OCI-LY1 (cell line): ENCODE measurements around the gene MAN1B1.
A peak's percentile ranks its signal among the peaks of the same experiment; 100 is the strongest.

Source experiments
- H2AFZ ChIP-seq: fragments of 200-600 bp; sonication (generic), shearing (Covaris generic); 2 replicates; pipeline ENCODE4 v1.6.0; 2014; ENCODE audit warnings: antibody characterized with exemption, mild to moderate bottlenecking, low read length
- H3F3A ChIP-seq: fragments of 200-600 bp; sonication (generic), shearing (Covaris generic); 2 replicates; pipeline ENCODE4 v1.6.0; 2014; ENCODE audit warnings: mild to moderate bottlenecking, antibody characterized with exemption, low read length, moderate library complexity; ENCODE audit not compliant: insufficient read depth
- H3K27ac ChIP-seq: fragments of 200-600 bp; sonication (generic); 2 replicates; pipeline ENCODE4 v1.5.1; 2014; ENCODE audit warnings: low read length, mixed run types, mild to moderate bottlenecking, low read depth; ENCODE audit not compliant: poor library complexity, severe bottlenecking
- H3K27me3 ChIP-seq: fragments of 200-600 bp; sonication (generic); 2 replicates; pipeline ENCODE4 v1.6.0; 2014; ENCODE audit warnings: antibody characterized with exemption, mild to moderate bottlenecking, low read length, moderate library complexity; ENCODE audit not compliant: insufficient read depth
- H3K36me3 ChIP-seq: fragments of 200-600 bp; sonication (generic); 2 replicates; pipeline ENCODE4 v1.6.1; 2014; ENCODE audit warnings: mild to moderate bottlenecking, antibody characterized with exemption, low read length, moderate library complexity, mixed read lengths; ENCODE audit not compliant: insufficient read depth
- H3K4me1 ChIP-seq: fragments of 200-600 bp; sonication (generic); 2 replicates; pipeline ENCODE4 v1.5.1; 2014; ENCODE audit warnings: mild to moderate bottlenecking, low read length, moderate library complexity; ENCODE audit not compliant: insufficient read depth, severe bottlenecking
- H3K4me2 ChIP-seq: fragments of 200-600 bp; sonication (generic), shearing (Covaris generic); 2 replicates; pipeline ENCODE4 v1.6.1; 2014; ENCODE audit warnings: low read length
- H3K4me3 ChIP-seq: fragments of 200-600 bp; sonication (generic); 2 replicates; pipeline ENCODE4 v1.5.1; 2014; ENCODE audit warnings: low read length, low read depth, mild to moderate bottlenecking, mixed read lengths; ENCODE audit not compliant: poor library complexity, severe bottlenecking
- H3K79me2 ChIP-seq: fragments of 200-600 bp; shearing (Covaris generic); 2 replicates; pipeline ENCODE4 v1.6.1; 2016; ENCODE audit warnings: mixed run types, low read length, mixed read lengths; ENCODE audit not compliant: insufficient read depth
- H3K9ac ChIP-seq: fragments of 200-600 bp; sonication (generic), shearing (Covaris generic); 2 replicates; pipeline ENCODE4 v1.6.1; 2014; ENCODE audit warnings: mild to moderate bottlenecking, low read length, mixed read lengths
- H3K9me2 ChIP-seq: fragments of 200-600 bp; sonication (generic), shearing (Covaris generic); 2 replicates; pipeline ENCODE4 v1.6.1; 2014; ENCODE audit warnings: low read depth, mild to moderate bottlenecking, low read length, mixed read lengths
- H3K9me3 ChIP-seq: fragments of 200-600 bp; shearing (Covaris generic); 2 replicates; pipeline ENCODE4 v1.6.1; 2014; ENCODE audit warnings: low read length, mixed read lengths
- H4K20me1 ChIP-seq: fragments of 200-600 bp; sonication (generic), shearing (Covaris generic); 2 replicates; pipeline ENCODE4 v1.6.0; 2016; ENCODE audit warnings: mild to moderate bottlenecking, low read length; ENCODE audit not compliant: insufficient read depth
- EZH2 ChIP-seq: fragments of 200-600 bp; sonication (generic), shearing (Covaris generic); IDR thresholded peaks from 2 replicates; pipeline ENCODE4 v1.8.0; 2017; ENCODE audit warnings: borderline replicate concordance, mixed run types, mild to moderate bottlenecking, antibody characterized with exemption, low read length, moderate library complexity, mixed read lengths
- TF ChIP-seq, protein P1 (sequence below): fragments of 200-600 bp; sonication (generic), shearing (Covaris generic); IDR thresholded peaks from 2 replicates; pipeline ENCODE4 v1.5.1; 2017; ENCODE audit warnings: mild to moderate bottlenecking, antibody characterized with exemption, low read length, moderate library complexity, mixed read lengths

The MAN1B1 gene

DNA sequence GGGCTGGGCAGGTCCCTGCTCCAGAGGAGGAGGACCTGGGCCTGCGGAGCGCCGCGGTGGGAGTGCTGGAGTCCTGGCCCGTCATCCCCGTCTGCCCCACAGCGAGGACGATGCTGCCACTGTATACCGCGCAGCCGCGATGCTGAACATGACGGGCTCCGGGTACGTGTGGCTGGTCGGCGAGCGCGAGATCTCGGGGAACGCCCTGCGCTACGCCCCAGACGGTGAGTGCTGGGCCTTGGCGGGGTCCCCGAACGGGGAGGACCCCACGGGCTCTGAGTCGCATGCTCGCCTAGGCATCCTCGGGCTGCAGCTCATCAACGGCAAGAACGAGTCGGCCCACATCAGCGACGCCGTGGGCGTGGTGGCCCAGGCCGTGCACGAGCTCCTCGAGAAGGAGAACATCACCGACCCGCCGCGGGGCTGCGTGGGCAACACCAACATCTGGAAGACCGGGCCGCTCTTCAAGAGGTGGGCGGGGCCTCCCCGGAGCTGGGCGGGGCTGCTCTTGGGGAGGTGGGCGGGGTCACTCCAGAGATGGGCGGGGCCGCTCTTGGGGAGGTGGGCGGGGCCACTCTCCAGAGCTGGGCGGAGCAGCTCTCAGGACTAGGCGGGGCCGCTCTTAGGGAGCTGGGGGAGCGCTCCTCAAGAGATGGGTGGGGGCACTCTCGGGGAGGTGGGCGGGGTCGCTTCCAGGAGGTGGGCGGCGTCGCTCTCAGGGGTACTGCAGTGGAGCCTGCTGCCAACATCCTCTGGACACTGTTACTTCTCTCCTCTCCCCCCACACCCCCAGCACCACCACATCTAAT, 70.0 kb downstream of the MAN1B1 start:
- Histone ChIP-seq H3K4me3 (peak overlapping the region; percentile 50), H3K4me2 (peak overlapping the region; percentile 61; the same call in 1 of the 2 replicates), H3K36me3 (no peaks in the 10 kb centered on the region), H3K79me2 (no peaks in the 10 kb centered on the region), H2AFZ (no peak overlapping the region), H3K9me2 (no peaks in the 10 kb centered on the region), H3K9ac (no peak overlapping the region), H3K27me3 (peaks cover 23% of the 10 kb centered on the region), H3K9me3 (no peaks in the 10 kb centered on the region), H3K27ac (no peak overlapping the region), H4K20me1 (no peaks in the 10 kb centered on the region), H3F3A (no peaks in the 10 kb centered on the region), H3K4me1 (peaks cover 7% of the 10 kb centered on the region)
- no peak for TF ChIP-seq EZH2
- TF ChIP-seq, protein P1, sequence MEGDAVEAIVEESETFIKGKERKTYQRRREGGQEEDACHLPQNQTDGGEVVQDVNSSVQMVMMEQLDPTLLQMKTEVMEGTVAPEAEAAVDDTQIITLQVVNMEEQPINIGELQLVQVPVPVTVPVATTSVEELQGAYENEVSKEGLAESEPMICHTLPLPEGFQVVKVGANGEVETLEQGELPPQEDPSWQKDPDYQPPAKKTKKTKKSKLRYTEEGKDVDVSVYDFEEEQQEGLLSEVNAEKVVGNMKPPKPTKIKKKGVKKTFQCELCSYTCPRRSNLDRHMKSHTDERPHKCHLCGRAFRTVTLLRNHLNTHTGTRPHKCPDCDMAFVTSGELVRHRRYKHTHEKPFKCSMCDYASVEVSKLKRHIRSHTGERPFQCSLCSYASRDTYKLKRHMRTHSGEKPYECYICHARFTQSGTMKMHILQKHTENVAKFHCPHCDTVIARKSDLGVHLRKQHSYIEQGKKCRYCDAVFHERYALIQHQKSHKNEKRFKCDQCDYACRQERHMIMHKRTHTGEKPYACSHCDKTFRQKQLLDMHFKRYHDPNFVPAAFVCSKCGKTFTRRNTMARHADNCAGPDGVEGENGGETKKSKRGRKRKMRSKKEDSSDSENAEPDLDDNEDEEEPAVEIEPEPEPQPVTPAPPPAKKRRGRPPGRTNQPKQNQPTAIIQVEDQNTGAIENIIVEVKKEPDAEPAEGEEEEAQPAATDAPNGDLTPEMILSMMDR, result no peak

DNA sequence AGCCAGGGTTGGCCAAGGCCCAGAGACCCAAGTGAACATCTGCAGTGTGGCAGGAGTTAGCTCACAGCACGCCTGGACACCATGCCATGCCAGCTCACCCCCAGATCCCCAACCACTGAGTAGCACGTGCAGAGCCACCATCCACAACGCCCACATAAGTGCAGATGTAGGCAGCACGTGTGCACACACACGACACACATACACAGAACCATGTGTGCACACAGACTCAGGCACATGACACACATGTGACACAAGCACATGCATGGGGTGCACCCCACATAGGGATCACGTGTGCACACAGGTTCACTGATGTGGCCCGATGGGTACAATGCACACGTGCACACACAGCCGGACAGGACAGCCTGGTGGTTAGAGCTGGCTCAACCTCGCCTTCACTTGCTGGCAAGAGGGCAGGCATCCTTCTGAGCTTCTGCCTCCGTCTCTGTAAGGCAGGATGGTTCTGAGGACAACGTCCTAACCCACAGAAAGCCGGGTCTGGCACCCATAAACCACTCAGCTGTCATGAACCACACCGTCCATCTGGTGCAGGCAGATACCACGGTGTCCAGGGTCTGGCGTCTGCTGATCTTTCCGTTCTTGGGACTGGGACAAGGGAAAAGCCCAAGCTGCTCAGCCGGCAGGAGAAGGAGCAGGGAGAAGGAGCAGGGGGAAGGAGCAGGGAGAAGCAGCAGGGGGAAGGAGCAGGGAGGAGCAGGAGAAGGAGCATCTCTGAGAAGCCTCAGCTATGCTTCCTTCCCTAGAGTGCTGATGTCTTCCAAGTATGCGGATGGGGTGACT, 71.0 kb downstream of the MAN1B1 start:
- no peaks in the 10 kb centered on the region for H4K20me1 ChIP-seq
- no peak overlapping the region for H3K9ac ChIP-seq
- H3F3A ChIP-seq, result no peaks in the 10 kb centered on the region
- H3K4me1 ChIP-seq, result peaks cover 7% of the 10 kb centered on the region
- peaks cover 23% of the 10 kb centered on the region for H3K27me3 ChIP-seq
- H3K79me2 ChIP-seq, result no peaks in the 10 kb centered on the region
- no peak overlapping the region for H3K27ac ChIP-seq
- TF ChIP-seq, protein P1, result no peak
- TF ChIP-seq EZH2, result no peak
- no peak overlapping the region for H2AFZ ChIP-seq
- no peak overlapping the region for H3K4me2 ChIP-seq
- no peaks in the 10 kb centered on the region for H3K36me3 ChIP-seq
- H3K9me2 ChIP-seq, result no peaks in the 10 kb centered on the region
- H3K4me3 ChIP-seq, result no peak overlapping the region
- H3K9me3 ChIP-seq, result no peaks in the 10 kb centered on the region

DNA sequence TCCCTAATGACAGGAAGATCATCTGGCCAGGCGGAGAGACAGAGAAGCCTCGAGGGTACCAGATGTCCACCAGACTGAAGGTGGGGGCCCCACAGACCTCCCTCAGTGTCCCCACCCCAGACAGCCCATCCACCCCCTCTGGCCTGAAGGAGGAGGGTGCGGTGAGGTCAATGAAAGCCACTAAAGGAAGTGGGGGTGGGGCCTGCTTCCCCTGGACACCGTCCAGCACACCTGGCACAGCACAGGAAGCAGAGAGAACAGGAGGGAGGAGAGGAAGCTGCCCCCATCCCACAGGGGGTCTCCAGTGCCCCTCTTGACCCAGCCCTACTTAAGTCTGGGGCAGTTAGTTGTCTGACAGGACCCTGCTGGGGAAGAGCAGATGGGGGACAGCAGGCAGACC, 71.8 kb downstream of the MAN1B1 start:
- Histone ChIP-seq H3K9me3 (no peaks in the 10 kb centered on the region), H3K4me2 (no peak overlapping the region), H3K36me3 (no peaks in the 10 kb centered on the region), H3K27ac (no peak overlapping the region), H4K20me1 (no peaks in the 10 kb centered on the region), H3K9ac (no peak overlapping the region), H3K4me3 (no peak overlapping the region), H3F3A (no peaks in the 10 kb centered on the region), H3K9me2 (no peaks in the 10 kb centered on the region), H2AFZ (no peak overlapping the region), H3K4me1 (peaks cover 7% of the 10 kb centered on the region), H3K27me3 (peaks cover 23% of the 10 kb centered on the region), H3K79me2 (no peaks in the 10 kb centered on the region)
- TF ChIP-seq, protein P1, result no peak
- no peak for TF ChIP-seq EZH2
